Activated B cell treated with CpG ODN at 0.5 μM for 24 hours (primary cell): ENCODE data around the gene ZCCHC17. TPM values are rescaled to one million over a fixed set of nuclear protein-coding genes. Genes with fewer than 3 reads are reported as not detected.

ENCODE experiments used
- ATAC-seq: fragments of 200-7000 bp; cut with Tn5 transposase; one replicate; pipeline ENCODE4 v1.10.0; 2021; ENCODE audit warnings: low read depth, mild to moderate bottlenecking, moderate library complexity
- CTCF ChIA-PET: fragments of 350-600 bp; sonication (Branson Sonifier 250); formaldehyde crosslinking; loops from one replicate; lab custom pipeline; 2021; ENCODE audit warnings: antibody characterized with exemption; lab: Charles Lee
- POLR2A ChIA-PET: fragments of 350-600 bp; sonication (Branson Sonifier 250); formaldehyde crosslinking; loops from one replicate; lab custom pipeline; 2021; ENCODE audit warnings: antibody characterized with exemption; lab: Charles Lee
- DNase-seq: peaks from one replicate; pipeline ENCODE4 v3.0.0; 2022
- H3K27ac Mint-ChIP-seq: one replicate; pipeline ENCODE4 v1.8.0; 2020; ENCODE audit warnings: mixed read lengths
- H3K27me3 Mint-ChIP-seq: one replicate; pipeline ENCODE4 v1.8.0; 2021; ENCODE audit warnings: mixed read lengths
- H3K36me3 Mint-ChIP-seq: one replicate; pipeline ENCODE4 v1.8.0; 2021; ENCODE audit warnings: low read depth, mixed read lengths
- H3K4me1 Mint-ChIP-seq: one replicate; pipeline ENCODE4 v1.8.0; 2021; ENCODE audit warnings: mixed read lengths
- H3K4me3 Mint-ChIP-seq: one replicate; pipeline ENCODE4 v1.8.0; 2020; ENCODE audit warnings: mild to moderate bottlenecking, mixed read lengths
- H3K9me3 Mint-ChIP-seq: one replicate; pipeline ENCODE4 v1.8.0; 2020; ENCODE audit warnings: mixed read lengths
- CTCF ChIP-seq: fragments of 200-600 bp; IDR thresholded peaks from one replicate; pipeline ENCODE4 v1.8.0; 2022; ENCODE audit warnings: antibody characterized with exemption, mild to moderate bottlenecking
- intact Hi-C: fragments of 100-400 bp; cut with micrococcal nuclease; formaldehyde crosslinking; loops from one replicate; pipeline ENCODE4 v1.15.1; 2024
- total RNA-seq: library from RNA; stranded (reverse); gene quantifications from 2 replicates; pipeline ENCODE4 v1.2.3, GENCODE V29; 2022

Gene ZCCHC17
- total RNA-seq, 1 donor from 2014 or later: 19.5 TPM

GRCh38 chr1:31396633-31397351 lies 100.0 kb downstream of the ZCCHC17 start:
- DNase-seq (no peak), ATAC-seq (no peak)
- H3K36me3 Mint-ChIP-seq: no peaks in the 10 kb centered on the region
- H3K27ac Mint-ChIP-seq: no peak overlapping the region
- H3K4me3 Mint-ChIP-seq: no peak overlapping the region
- intact Hi-C loops: no loop called here
- no peaks in the 10 kb centered on the region for H3K9me3 Mint-ChIP-seq
- H3K4me1 Mint-ChIP-seq: peaks cover 14% of the 10 kb centered on the region
- no peak for TF ChIP-seq CTCF
- POLR2A ChIA-PET: interaction anchor here (0.5 kb wide), 1 partner anchor 176 kb away, joined by 3 read pairs; no protein-coding TSS in a partner anchor
- CTCF ChIA-PET: interaction anchor here (1.3 to 4.3 kb wide), 3 partner anchors 24 to 393 kb away, joined by 3 to 60 read pairs (median 43); no protein-coding TSS in a partner anchor
- H3K27me3 Mint-ChIP-seq: no peaks in the 10 kb centered on the region

GRCh38 chr1:31397360-31398095 lies 100.7 kb downstream of the ZCCHC17 start:
- ATAC-seq (no peak), DNase-seq (no peak)
- no peak overlapping the region for H3K27ac Mint-ChIP-seq
- peaks cover 14% of the 10 kb centered on the region for H3K4me1 Mint-ChIP-seq
- TF ChIP-seq CTCF: no peak
- POLR2A ChIA-PET: no interaction called here
- H3K27me3 Mint-ChIP-seq: no peaks in the 10 kb centered on the region
- no peak overlapping the region for H3K4me3 Mint-ChIP-seq
- no peaks in the 10 kb centered on the region for H3K36me3 Mint-ChIP-seq
- no peaks in the 10 kb centered on the region for H3K9me3 Mint-ChIP-seq
- CTCF ChIA-PET: interaction anchor here (1.1 to 4.3 kb wide), 3 partner anchors 24 to 152 kb away, joined by 4 to 60 read pairs (median 43); no protein-coding TSS in a partner anchor
- intact Hi-C loops: no loop called here

- Mint-ChIP-seq H3K27ac (no peak overlapping the region), H3K4me3 (no peak overlapping the region), H3K9me3 (no peaks in the 10 kb centered on the region)
These were observed 101.4 kb downstream of the ZCCHC17 start for GRCh38 chr1:31398246-31398645.

GRCh38 chr1:31399976-31400375 lies 103.1 kb downstream of the ZCCHC17 start:
- intact Hi-C loops: no loop called here
- ChIA-PET POLR2A (no interaction called here), CTCF (interaction anchor here (1.3 kb wide), 1 partner anchor 149 kb away, joined by 4 read pairs; no protein-coding TSS in a partner anchor)
- H3K4me3 Mint-ChIP-seq: no peak overlapping the region
- DNase-seq (no peak), ATAC-seq (no peak)
- TF ChIP-seq CTCF: no peak
- H3K27ac Mint-ChIP-seq: no peak overlapping the region
- no peaks in the 10 kb centered on the region for H3K36me3 Mint-ChIP-seq
- no peaks in the 10 kb centered on the region for H3K9me3 Mint-ChIP-seq
- H3K27me3 Mint-ChIP-seq: no peaks in the 10 kb centered on the region
- peaks cover 5% of the 10 kb centered on the region for H3K4me1 Mint-ChIP-seq

More at GRCh38 chr1:31398246-31398645, 101.4 kb downstream of the ZCCHC17 start:
- ATAC-seq: no peak
- POLR2A ChIA-PET: interaction anchor here (0.6 kb wide), 1 partner anchor 247 kb away, joined by 3 read pairs; no protein-coding TSS in a partner anchor
- no peaks in the 10 kb centered on the region for H3K27me3 Mint-ChIP-seq
- no peaks in the 10 kb centered on the region for H3K36me3 Mint-ChIP-seq
- CTCF ChIA-PET: interaction anchor here (1.1 kb wide), 1 partner anchor 151 kb away, joined by 4 read pairs; no protein-coding TSS in a partner anchor
- no peak for DNase-seq
- intact Hi-C loops: no loop called here
- no peak for TF ChIP-seq CTCF
- H3K4me1 Mint-ChIP-seq: peaks cover 14% of the 10 kb centered on the region

GRCh38 chr1:31400393-31400792 lies 103.6 kb downstream of the ZCCHC17 start:
- DNase-seq (no peak), ATAC-seq (no peak)
- TF ChIP-seq CTCF: no peak
- no peaks in the 10 kb centered on the region for H3K27me3 Mint-ChIP-seq
- intact Hi-C loops: no loop called here
- H3K36me3 Mint-ChIP-seq: no peaks in the 10 kb centered on the region
- ChIA-PET POLR2A (no interaction called here), CTCF (interaction anchor here (1.3 kb wide), 1 partner anchor 149 kb away, joined by 4 read pairs; no protein-coding TSS in a partner anchor)
- H3K27ac Mint-ChIP-seq: no peak overlapping the region
- peaks cover 1% of the 10 kb centered on the region for H3K4me1 Mint-ChIP-seq
- no peak overlapping the region for H3K4me3 Mint-ChIP-seq
- no peaks in the 10 kb centered on the region for H3K9me3 Mint-ChIP-seq
